Keratinocyte (primary cell): ENCODE results near the gene PRADC1.

Experiments
- EZH2 ChIP-seq: IDR thresholded peaks from one replicate; pipeline ENCODE4 v1.6.1; 2012; ENCODE audit warnings: inconsistent platforms, mild to moderate bottlenecking, low read length, moderate library complexity
- TF ChIP-seq, protein P1 (sequence below), 3 experiments: IDR thresholded peaks in 1 of 3; conservative IDR thresholded peaks in 1 of 3; optimal IDR thresholded peaks in 1 of 3; 2 replicates in 2 of 3; 3 replicates in 1 of 3; pipeline versions ENCODE3 to v1.5.1; 2011; ENCODE audit warnings: low read length in 3 of 3, mild to moderate bottlenecking in 3 of 3, moderate library complexity in 2 of 3, control low read depth in 1 of 3, inconsistent platforms in 1 of 3; ENCODE audit not compliant: insufficient read depth in 2 of 3; ENCODE audit errors: extremely low read depth in 1 of 3

DNA sequence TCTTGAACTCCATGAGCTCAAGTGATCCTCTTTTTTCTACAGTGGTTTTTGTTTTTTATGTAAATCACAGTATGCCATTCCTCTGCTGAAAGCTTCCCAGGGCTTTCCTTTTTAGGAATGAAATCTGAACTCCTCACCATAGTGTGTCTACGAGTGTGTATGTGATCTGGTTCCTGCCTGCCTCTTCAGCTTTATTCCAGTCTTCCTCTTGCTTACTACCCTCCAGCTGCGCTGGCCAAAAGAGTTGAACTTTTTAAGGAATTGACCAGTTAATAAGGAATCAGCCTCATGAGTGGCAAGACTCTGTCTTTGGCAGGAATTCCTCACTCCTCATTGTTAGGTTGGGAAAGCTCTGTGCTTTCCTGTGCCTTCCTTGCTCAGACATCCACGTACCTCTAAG lies 5.1 kb upstream of the PRADC1 start:
- TF ChIP-seq, protein P1, sequence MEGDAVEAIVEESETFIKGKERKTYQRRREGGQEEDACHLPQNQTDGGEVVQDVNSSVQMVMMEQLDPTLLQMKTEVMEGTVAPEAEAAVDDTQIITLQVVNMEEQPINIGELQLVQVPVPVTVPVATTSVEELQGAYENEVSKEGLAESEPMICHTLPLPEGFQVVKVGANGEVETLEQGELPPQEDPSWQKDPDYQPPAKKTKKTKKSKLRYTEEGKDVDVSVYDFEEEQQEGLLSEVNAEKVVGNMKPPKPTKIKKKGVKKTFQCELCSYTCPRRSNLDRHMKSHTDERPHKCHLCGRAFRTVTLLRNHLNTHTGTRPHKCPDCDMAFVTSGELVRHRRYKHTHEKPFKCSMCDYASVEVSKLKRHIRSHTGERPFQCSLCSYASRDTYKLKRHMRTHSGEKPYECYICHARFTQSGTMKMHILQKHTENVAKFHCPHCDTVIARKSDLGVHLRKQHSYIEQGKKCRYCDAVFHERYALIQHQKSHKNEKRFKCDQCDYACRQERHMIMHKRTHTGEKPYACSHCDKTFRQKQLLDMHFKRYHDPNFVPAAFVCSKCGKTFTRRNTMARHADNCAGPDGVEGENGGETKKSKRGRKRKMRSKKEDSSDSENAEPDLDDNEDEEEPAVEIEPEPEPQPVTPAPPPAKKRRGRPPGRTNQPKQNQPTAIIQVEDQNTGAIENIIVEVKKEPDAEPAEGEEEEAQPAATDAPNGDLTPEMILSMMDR (optimal IDR thresholded peaks at IDR 0.05 in 1 of 3, IDR thresholded peaks at IDR 0.05 in 1 of 3, conservative IDR thresholded peaks at IDR 0.05 in 1 of 3; ENCODE audit: extremely low read depth in 1 of 3, insufficient read depth in 2 of 3, low read length in 3 of 3): no peak
- no peak for TF ChIP-seq EZH2
